NCI-H2227 (cell line): Measurements from ENCODE around the gene CPS1.
A peak's percentile ranks its signal among the peaks of the same experiment; 100 is the strongest.

Experiments
- DNase-seq: peaks from one replicate; lab custom pipeline; 2025; ENCODE audit not compliant: unreplicated experiment; lab: John Stamatoyannopoulos, UW

CPS1 gene

DNA sequence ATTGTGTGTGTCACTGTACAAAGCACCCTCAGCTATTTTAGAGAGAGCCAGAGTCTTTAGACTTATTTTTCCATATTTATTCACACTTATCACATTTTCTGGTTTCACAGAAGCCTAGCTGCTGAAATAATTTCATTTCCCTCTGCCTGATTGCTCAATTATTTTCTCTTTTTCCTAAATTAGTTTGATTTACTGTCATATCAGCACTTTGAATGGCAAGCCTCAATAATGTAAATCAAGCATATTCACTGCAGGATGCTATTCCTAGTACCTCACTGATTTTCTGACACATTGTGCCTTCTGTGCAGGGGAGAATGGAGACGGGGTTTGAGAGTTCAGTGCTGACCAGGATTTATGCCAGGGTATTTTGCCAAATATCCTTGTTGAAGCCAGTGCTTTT lies 48.3 kb downstream of the CPS1 start:
- DNase-seq = no peak

DNA sequence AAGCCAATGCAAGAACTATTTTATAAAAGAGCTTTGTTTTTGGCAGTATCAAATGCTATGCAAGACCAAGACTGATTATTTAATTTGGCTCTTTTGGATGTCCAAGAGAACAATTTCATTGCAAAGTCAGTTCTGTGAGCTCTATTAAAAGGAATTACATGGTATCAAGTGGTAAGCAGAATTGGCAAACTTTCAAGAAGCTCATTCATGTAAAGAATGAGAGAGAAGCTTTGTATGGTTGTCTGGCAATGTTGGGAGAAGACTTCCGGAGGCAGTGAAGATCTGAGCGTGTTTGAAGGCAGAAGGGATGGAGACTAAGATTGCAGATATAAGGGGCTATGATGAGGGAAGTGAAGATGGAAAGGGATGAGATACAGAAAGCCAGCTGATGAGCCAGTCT lies 49.6 kb downstream of the CPS1 start:
- DNase-seq = no peak

DNA sequence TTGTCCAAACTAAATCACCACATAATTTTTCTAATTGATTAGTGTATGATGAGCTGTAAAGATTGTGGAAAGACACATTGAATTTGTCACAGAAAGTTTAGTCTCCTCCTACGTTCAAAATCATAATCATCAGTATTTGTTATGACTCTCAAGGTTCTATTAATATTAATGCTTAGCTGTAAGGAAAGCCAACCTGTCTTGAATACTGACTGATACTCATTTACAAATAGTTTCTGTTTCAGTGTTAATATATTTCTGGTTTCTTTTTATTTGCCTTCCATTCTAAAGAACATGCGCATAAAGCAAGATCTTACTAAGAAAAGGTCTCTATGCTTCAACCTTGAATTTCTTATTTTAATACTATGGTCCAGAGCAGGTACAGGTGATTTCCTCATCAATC lies 55.1 kb downstream of the CPS1 start:
- no peak for DNase-seq

DNA sequence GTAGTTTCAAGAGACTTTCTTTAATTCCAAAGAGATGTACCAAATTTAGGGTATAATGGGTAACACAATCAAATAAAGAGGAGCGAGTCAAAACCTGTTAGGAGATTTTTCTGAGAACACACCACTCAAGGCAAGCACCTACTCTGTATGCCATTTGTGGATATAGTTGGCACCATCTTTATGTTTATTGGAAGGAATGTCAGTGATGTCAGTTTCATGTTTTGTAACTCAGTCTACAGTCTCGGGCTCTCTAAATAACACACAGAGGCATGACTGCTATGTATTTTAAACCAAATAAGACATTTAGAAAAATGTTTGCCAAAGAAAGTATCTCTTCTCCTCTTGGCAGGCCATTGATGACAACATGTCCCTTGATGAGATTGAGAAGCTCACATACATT lies 59.7 kb downstream of the CPS1 start:
- no peak for DNase-seq

DNA sequence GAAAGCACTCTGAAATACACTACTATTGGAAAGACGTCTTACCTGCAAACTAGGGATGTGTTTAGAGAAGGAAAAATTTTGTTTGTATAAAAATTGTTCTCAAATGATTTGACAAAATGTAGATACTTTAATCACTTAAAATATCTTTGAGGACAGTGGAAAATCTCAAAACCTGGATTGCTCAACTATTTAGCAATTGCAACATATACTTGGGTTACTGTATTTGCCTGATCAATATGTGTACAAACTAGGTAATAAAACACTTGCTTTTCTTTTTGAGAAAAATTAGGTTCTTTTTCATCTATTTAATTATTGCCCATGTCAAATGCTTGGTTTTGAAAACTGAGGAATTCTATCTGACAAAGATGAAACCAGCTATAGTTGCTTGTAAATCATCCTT lies 60.9 kb downstream of the CPS1 start:
- DNase-seq = no peak

DNA sequence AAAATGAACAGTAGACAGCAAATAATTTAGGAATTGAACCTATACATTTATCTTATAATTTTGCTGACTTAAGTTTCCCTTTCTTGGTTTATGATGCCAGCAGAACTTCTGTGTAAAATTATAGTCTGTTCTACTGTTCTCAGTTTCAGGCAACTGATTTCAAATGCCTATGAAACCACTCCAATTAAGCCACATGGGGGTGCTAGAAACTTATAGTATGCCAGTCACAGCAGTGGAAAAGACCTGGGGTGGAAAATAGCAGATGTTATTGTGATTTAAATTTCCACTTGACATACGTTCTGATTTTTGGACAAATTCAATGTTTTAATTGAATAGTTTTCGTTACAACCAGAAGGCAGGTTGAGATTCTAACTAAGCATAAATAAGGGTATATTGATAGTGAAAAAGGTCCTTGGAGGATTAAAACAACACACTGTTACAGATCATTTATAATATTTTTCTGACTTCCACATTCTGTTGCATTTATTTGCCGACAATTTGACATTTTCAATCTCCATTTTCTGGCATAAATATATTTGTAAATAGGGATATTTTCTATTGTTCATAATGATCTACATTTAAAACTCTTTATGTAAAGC lies 61.4 kb downstream of the CPS1 start:
- peak; percentile 81 for DNase-seq

DNA sequence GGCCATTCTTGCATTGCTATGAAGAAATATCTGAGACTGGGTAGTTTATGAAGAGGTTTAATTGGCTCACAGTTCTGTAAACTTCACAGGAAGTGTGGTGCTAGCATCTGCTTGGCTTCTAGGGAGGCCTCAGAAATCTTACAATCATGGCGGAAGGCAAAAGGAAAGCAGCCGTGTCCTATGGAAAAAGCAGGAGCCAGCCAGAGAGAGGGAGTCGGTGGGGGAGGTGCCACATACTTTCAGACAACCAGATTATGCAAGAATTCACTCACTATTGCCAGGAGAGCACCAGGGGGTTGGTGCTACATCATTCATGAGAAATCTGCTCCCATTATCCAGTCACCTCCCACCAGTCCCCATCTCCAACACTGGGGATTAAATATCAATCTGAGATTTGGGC lies 64.1 kb downstream of the CPS1 start:
- DNase-seq = no peak

DNA sequence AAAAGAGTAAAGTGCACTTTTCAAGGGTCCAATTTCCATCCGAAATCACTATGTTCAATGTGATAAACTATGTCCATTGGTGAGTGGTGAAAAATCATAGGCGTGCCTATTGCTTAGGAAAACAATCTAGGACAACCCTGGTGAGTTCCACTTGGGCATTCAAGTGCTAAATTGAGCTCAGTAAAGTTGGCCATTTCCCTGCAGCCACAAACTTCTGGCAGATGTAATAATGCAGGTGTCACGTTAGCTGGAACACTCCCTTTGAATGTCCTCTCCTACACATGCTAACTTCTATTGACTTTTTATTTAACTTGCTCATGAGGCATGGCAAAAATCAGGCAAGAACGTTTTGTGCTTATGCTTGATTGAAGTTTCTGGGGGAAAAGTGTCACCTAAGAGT lies 67.1 kb downstream of the CPS1 start:
- DNase-seq = no peak

DNA sequence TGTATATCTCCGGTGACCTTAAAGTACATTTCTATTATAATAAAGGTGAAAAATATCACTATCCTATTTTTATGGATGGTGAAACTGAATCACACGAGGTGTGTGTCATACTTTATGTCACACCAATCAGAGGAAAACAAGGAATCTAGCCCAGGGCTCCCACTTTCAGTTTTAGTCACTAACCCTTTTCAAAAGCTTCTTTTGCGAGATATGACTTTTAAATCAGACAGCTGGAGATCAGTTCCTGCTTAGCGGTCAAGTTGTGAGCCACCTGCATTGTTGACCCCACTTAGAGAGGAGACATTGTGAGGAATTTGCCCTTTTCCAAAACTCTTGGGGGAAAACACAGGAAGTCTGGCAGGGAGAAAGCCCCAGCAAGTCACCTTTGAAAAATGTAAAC lies 70.5 kb downstream of the CPS1 start:
- DNase-seq = no peak

DNA sequence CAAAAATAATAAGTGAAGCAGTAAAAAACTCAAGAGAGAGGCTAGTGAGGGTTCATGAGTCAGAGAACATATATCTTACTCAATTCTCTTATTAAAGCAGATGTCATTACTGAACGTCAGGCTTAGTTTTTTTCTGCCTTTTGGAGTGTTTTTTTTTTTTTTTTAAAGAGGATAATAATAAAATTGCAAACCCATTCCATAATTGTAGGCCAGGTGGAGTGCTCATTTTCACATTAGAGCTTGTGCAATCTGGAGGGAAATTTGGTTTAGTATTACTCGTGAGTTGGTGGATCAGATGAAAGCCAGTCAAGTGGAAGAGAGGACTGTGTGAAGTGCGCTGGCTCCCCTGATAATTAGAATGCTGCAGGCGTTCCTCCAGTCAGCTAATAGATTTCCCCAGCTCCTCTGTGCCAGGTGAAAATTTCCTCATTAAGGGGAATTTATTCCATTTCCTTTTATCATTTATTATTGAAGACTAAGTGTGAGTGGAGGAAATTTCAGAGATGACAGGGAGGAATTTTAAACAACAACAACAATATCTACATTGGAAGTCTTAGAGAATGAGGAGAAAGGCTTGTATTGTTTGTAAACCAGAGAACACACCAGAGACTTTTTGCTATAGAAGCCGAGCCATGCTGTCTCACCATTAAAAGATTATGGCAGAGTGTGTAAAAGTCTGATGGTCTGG lies 74.6 kb downstream of the CPS1 start:
- peak; percentile 94 for DNase-seq

DNA sequence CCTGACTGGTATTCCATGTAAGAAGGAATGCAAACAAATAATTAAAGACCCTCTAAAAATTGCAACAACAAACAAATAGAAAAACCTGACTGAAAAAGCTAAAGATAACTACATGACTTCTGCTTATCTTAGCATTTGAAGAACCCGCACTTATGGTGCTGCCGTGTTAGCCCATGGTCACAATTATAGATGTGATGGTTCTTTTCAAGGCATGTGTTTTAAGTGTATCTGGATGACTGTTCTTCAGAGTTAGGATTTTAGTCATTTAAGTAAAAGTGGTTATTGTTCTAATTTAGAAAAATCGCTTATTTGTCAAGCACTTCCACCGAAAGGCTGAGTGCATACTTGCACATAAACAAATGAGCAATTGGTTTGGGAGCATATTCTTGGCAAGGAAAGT lies 77.3 kb downstream of the CPS1 start:
- DNase-seq = no peak

DNA sequence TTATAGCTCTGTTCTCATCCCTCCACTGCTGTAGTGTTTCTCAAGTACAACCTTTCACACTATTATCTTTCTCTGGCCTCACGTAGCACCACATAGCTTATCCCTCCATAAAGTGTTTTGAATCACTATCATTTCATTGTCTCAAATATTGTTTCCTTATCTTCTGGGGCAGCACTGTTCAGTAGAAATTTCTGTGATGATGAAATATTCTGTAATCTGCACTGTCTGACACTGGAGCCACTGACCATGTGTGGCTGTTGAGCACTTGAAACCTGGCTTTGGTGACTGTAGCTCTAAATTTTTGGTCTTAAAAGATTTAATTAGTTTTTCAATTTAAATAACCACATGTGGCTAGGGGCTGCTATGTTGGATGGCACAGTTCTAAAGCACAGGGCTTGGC lies 78.9 kb downstream of the CPS1 start:
- no peak for DNase-seq

DNA sequence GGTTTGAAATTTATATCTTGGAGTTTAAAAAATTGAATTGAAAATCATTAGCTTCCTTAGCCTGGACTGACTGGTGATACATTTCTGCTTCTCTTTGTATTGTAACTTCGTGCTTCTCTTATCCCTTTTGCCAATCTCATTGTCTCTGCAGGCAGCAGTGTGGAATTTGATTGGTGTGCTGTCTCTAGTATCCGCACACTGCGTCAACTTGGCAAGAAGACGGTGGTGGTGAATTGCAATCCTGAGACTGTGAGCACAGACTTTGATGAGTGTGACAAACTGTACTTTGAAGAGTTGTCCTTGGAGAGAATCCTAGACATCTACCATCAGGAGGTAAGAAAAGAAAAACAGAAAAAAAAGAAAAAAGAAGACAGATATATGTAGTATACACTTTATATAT lies 85.9 kb downstream of the CPS1 start:
- DNase-seq = no peak

DNA sequence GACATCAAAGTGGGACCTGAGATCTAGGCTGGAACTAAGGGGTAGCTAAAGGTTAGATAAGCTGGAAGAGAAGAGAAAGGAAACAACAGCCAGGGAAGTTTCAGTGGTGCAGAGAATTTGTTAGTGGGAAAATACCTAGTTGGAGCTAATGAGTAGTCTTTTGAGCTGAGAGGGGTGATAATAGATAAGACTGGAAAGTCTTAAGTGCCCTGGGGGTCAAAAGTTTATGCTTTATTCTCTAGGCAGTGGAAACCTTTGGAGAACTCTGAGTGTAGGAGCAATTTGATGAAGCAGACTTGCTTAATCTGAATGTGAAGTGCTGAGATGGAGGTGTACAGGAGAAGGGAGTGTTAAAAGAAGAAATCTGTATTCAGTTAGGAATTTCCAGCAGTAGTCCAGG lies 90.8 kb downstream of the CPS1 start:
- no peak for DNase-seq

DNA sequence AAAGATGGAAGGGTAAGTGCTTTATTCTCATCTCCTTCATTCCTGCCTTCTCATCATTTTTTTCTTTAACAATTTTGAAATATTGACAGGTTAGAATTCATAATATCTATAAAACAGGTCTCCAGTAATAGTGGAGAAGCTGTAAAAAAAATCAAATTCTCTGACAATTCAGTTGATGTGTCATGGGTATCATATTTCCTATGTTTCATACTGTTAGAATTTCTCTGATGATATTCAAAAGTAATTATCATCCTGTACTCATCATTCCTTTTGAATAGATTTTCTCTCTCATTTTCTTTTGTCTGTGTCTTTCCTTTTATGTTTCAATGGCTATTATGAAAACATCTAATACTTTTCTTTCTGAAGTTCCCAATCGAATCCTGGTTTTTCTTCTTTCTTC lies 97.7 kb downstream of the CPS1 start:
- DNase-seq = no peak

DNA sequence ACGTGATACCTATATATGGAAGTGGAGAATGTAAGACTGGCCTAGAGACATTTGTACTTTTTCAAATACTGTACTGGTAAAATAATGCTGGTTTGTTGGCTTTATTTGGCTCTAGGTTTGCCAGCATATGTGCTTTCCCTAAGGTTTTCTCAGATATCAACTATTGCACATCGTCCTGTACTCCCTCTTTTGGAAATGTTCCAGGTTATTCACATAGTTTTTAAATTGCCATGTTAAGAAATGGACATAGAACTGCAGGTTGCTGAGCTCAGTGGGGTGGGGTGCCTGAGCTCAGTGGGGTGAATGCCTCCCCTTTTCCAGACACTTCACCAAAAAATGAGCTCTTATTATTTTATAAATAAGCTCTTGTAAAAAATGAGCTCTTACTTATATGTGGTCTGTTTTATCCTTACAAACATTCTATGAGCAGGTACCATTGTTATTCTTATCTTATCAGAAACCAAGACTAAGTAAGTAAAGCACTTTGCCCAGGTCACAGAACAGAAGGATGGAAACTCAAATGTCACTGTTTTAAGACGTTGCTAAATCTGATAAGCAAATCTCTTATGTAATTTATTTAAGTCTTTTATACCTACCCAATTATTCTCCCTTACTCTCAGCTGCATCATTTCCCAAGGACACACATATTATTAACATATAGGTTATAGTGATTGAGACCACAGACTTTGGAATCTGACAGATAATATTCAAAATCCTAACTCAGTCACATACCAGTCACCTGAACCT lies 99.0 kb downstream of the CPS1 start:
- no peak for DNase-seq

DNA sequence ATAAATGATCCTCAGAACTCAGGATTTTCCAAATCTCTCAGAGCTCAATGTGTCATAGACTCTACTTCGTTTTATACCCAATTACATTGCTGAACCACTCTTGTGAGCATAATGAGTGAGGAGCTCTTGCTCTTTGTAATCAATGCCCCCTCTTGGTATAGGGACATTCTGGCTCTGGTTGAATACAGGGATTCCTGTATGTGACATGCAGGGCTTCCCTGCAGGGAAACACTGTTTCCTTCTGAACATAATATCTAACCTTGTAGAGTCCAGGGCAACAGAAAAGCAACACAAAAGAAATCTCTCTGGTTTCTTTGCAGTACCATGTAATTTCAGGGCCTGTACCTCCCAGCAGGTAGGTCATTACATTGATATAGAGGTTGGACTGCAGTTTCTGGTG lies 101.5 kb downstream of the CPS1 start:
- peak; percentile 87 for DNase-seq

DNA sequence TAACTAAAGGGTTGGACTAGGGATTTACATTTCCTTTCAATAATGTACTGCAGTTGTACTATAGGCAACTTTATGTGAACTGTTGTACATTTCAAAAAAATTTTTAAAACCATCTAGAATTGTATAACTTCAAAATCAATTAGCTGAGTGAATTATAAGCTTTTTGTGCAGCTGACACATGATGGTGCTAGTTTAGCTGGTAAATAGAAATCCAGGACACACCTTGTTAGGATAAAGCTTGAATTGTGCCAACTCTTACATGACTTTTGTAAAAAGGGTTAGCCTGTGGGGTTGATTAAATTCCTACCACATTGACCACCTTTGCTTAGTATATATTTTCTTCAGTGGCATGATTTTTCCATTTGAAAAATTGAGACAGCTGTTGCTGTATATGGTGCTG lies 104.4 kb downstream of the CPS1 start:
- no peak for DNase-seq

DNA sequence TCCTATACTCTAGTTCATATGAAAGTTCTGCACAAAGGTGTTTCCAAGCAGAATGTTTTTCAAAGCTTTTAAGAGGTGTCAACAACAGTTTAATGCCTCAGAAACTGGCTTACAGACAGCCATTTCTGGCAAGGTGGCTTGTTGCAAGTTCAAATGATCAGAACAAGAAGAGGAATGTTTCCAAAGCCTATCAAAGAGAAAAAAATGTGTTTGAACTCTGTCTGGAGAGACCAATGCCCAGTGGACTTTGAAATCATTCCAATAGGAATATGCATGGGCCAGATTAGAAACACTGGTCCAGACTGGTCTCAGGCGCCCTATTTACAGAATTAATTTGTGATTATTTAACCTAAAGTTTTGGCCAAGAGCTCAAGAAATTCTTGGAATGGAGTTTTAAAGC lies 106.2 kb downstream of the CPS1 start:
- DNase-seq = no peak

DNA sequence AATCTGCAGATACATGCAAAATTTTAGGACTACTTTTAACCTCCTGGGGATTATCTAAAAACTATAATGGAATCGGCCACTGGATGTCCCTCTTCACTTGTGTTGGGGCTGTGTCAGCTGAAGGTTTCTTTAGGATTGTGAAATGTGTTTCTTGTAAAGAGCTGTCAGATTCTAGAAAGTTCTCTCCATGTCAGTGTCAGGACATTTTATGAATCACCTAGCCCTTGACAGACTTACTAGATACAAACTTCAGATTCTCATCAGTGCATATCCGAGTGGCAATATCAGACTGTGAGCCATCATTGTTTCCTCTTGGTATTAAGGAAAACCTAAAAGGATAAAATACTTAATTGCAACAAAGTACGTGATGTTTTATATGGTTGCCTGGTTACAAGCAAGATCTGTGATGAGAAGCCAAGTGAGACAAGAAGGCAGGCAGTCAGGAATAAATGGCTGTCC lies 107.3 kb downstream of the CPS1 start:
- peak; percentile 52 for DNase-seq

DNA sequence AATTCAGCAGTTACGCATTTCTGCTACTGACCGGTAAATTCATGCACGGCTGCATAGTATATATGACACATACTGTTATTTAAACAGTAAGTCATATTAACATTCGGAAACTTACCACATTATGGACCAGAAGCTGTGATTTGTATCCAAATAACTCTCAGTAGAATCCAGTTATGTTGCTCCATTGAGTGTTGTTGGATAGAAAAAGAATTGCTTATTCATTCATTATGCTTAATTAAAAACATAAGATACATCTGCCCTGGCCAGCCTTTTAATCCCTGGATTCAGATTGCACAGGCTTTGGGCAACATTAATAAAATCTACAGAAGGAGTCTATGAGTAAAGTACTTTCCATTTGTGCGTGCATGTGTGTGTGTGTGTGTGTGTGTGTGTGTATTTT lies 111.3 kb downstream of the CPS1 start:
- DNase-seq = no peak

DNA sequence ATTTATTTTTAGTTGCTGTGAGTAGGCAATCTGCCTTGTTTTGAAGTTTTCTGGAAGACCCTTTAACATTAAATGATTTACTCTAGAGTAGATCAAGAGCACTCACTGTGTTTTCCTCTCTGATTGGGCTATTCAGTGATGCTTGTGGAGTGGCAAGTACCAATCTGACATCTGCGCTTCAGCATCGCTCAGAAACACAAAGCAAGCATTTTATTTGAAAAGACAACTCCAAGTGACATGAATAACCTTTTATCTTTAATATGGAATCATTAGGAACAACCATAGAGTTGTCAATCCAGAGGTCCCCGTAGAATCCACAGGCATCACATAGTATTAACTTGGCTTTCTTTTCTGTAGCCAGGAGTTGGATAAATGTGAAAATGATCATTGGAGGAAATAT lies 114.7 kb downstream of the CPS1 start:
- peak; percentile 62 for DNase-seq
